H1 (cell line): ENCODE results near the gene OCRL. TPM values are rescaled to one million over a fixed set of nuclear protein-coding genes. Genes with fewer than 3 reads are reported as not detected.

Experiments
- CTCF ChIA-PET: fragments of 300-600 bp; sonication (Branson Sonifier 250); formaldehyde crosslinking; loops from one replicate; lab custom pipeline; 2021; ENCODE audit not compliant: partially characterized antibody; lab: Charles Lee
- POLR2A ChIA-PET: fragments of 300-600 bp; sonication (Branson Sonifier 250); formaldehyde crosslinking; loops from one replicate; lab custom pipeline; 2021; ENCODE audit warnings: inconsistent platforms; ENCODE audit not compliant: partially characterized antibody; lab: Charles Lee
- DNase-seq, 2 experiments: peaks; one replicate each; pipeline versions ENCODE4 v3.0.0 to v3.0.0-alpha.2; 2010 to 2022; ENCODE audit warnings: low spot score in 2 of 2, low read depth in 1 of 2, mixed read lengths in 1 of 2
- FAIRE-seq: peaks from 2 replicates; lab custom pipeline; 2011; peaks lifted over from hg19 to GRCh38; lab: Jason Lieb, UNC
- H2AFZ ChIP-seq: 2 replicates; pipeline ENCODE4 v1.8.1; 2012; ENCODE audit warnings: low read length, inconsistent platforms
- H2AK5ac ChIP-seq: 2 replicates; pipeline ENCODE4 v1.6.1; 2013; ENCODE audit warnings: low read depth, low read length
- H2BK120ac ChIP-seq: replicated peaks from 2 replicates; pipeline ENCODE3; 2013; ENCODE audit warnings: low read depth, low read length, inconsistent platforms
- H2BK12ac ChIP-seq: 2 replicates; pipeline ENCODE4 v1.6.1; 2013; ENCODE audit warnings: low read depth, low read length
- H2BK15ac ChIP-seq: 2 replicates; pipeline ENCODE4 v1.6.1; 2013; ENCODE audit warnings: low read length
- H2BK20ac ChIP-seq: 2 replicates; pipeline ENCODE4 v1.6.1; 2013; ENCODE audit warnings: low read length
- H2BK5ac ChIP-seq: 2 replicates; pipeline ENCODE4 v1.6.1; 2013; ENCODE audit warnings: low read depth, low read length
- H3K14ac ChIP-seq: 2 replicates; pipeline ENCODE4 v1.6.1; 2013; ENCODE audit warnings: inconsistent platforms; ENCODE audit not compliant: insufficient read length
- H3K18ac ChIP-seq: 2 replicates; pipeline ENCODE4 v1.6.1; 2013; ENCODE audit warnings: low read length; ENCODE audit errors: extremely low read depth
- H3K23ac ChIP-seq: 2 replicates; pipeline ENCODE4 v1.6.1; 2013; ENCODE audit warnings: inconsistent platforms; ENCODE audit not compliant: insufficient read length
- H3K23me2 ChIP-seq: 2 replicates; pipeline ENCODE4 v1.6.1; 2013; ENCODE audit warnings: low read depth, low read length
- H3K27ac ChIP-seq: 2 replicates; pipeline ENCODE4 v1.6.1; 2011; ENCODE audit warnings: low read depth, low read length, inconsistent platforms
- H3K27me3 ChIP-seq, 4 experiments: replicated peaks in 1 of 4; 1 replicate in 1 of 4; 2 replicates in 3 of 4; pipeline versions ENCODE4 v1.6.1 to v1.8.1; 2011 to 2013; ENCODE audit warnings: low read length in 3 of 4, mild to moderate bottlenecking in 3 of 4, inconsistent platforms in 2 of 4, mixed read lengths in 2 of 4, moderate library complexity in 1 of 4; ENCODE audit not compliant: control insufficient read depth in 3 of 4, insufficient read depth in 3 of 4; ENCODE audit errors: extremely low read depth in 1 of 4
- H3K36me3 ChIP-seq, 4 experiments: 2 replicates each; pipeline versions ENCODE4 v1.6.1 to v1.8.1; 2011 to 2013; ENCODE audit warnings: mild to moderate bottlenecking in 4 of 4, low read length in 3 of 4, moderate library complexity in 2 of 4, control low read depth in 1 of 4, inconsistent platforms in 1 of 4; ENCODE audit not compliant: insufficient read depth in 4 of 4, control insufficient read depth in 2 of 4
- H3K4ac ChIP-seq: replicated peaks from 2 replicates; pipeline ENCODE3; 2013; ENCODE audit warnings: low read length, low read depth, mixed read lengths, inconsistent platforms; ENCODE audit not compliant: insufficient read length
- H3K4me1 ChIP-seq, 4 experiments: replicated peaks in 1 of 4; 1 replicate in 1 of 4; 2 replicates in 3 of 4; pipeline versions ENCODE4 v1.6.1 to v1.8.1; 2011 to 2013; ENCODE audit warnings: low read length in 3 of 4, inconsistent platforms in 2 of 4, mixed read lengths in 1 of 4; ENCODE audit not compliant: insufficient read depth in 4 of 4, control insufficient read depth in 3 of 4
- H3K4me2 ChIP-seq, 2 experiments: 2 replicates each; pipeline versions ENCODE4 v1.6.1 to v1.8.1; 2011 to 2013; ENCODE audit warnings: low read depth in 2 of 2, low read length in 2 of 2, control low read depth in 1 of 2, inconsistent platforms in 1 of 2, mild to moderate bottlenecking in 1 of 2; ENCODE audit not compliant: insufficient read depth in 1 of 2
- H3K4me3 ChIP-seq, 4 experiments: fragments of 200-600, 300-600 bp in 1 of 4; sonication (generic), shearing (Covaris generic), sonication (Bioruptor Twin) in 1 of 4; 2 replicates each; pipeline versions ENCODE4 v1.5.1 to v1.8.1; 2011 to 2016; ENCODE audit warnings: low read length in 4 of 4, low read depth in 3 of 4, control low read depth in 2 of 4, inconsistent platforms in 2 of 4, mild to moderate bottlenecking in 2 of 4, mixed read lengths in 1 of 4, moderate library complexity in 1 of 4; ENCODE audit not compliant: insufficient read depth in 2 of 4; ENCODE audit errors: extremely low read depth in 1 of 4
- H3K56ac ChIP-seq: replicated peaks from 2 replicates; pipeline ENCODE3; 2013; ENCODE audit warnings: low read depth, mild to moderate bottlenecking, mixed read lengths, low read length, inconsistent platforms; ENCODE audit not compliant: insufficient read length
- H3K79me1 ChIP-seq: 2 replicates; pipeline ENCODE4 v1.6.1; 2013; ENCODE audit warnings: low read depth, low read length, control low read depth
- H3K79me2 ChIP-seq, 2 experiments: 2 replicates each; pipeline versions ENCODE4 v1.6.1 to v1.8.1; 2012 to 2013; ENCODE audit warnings: low read length in 2 of 2, mild to moderate bottlenecking in 2 of 2, inconsistent platforms in 1 of 2; ENCODE audit not compliant: insufficient read depth in 2 of 2, control insufficient read depth in 1 of 2
- H3K9ac ChIP-seq, 4 experiments: replicated peaks in 1 of 4; 1 replicate in 1 of 4; 2 replicates in 3 of 4; pipeline versions ENCODE4 v1.6.1 to v1.8.1; 2011 to 2013; ENCODE audit warnings: low read depth in 3 of 4, low read length in 3 of 4, control low read depth in 2 of 4, mild to moderate bottlenecking in 2 of 4, moderate library complexity in 2 of 4, inconsistent platforms in 1 of 4; ENCODE audit errors: extremely low read depth in 1 of 4
- H3K9me3 ChIP-seq, 2 experiments: 2 replicates each; pipeline versions ENCODE4 v1.6.1 to v1.8.1; 2012 to 2013; ENCODE audit warnings: mild to moderate bottlenecking in 2 of 2, moderate library complexity in 2 of 2, control low read depth in 1 of 2, inconsistent platforms in 1 of 2, low read depth in 1 of 2, low read length in 1 of 2, mixed read lengths in 1 of 2; ENCODE audit not compliant: insufficient read depth in 2 of 2
- H4K20me1 ChIP-seq, 2 experiments: replicated peaks in 1 of 2; 2 replicates each; pipeline versions ENCODE3 to v1.8.1; 2011 to 2013; ENCODE audit warnings: inconsistent platforms in 2 of 2, low read length in 2 of 2, mild to moderate bottlenecking in 1 of 2; ENCODE audit not compliant: insufficient read depth in 2 of 2, control insufficient read depth in 1 of 2
- H4K5ac ChIP-seq: 2 replicates; pipeline ENCODE4 v1.6.1; 2013; ENCODE audit warnings: low read length, low read depth, mixed read lengths, inconsistent platforms; ENCODE audit not compliant: insufficient read length
- H4K8ac ChIP-seq: 2 replicates; pipeline ENCODE4 v1.8.0; 2013; ENCODE audit warnings: mild to moderate bottlenecking, moderate library complexity, low read length, inconsistent platforms; ENCODE audit not compliant: insufficient read depth; ENCODE audit errors: extremely low read depth
- H4K91ac ChIP-seq: replicated peaks from 2 replicates; pipeline ENCODE3; 2013; ENCODE audit warnings: low read length, mixed read lengths, inconsistent platforms; ENCODE audit not compliant: insufficient read length
- ATF2 ChIP-seq: IDR thresholded peaks from 2 replicates; pipeline ENCODE4 v1.6.1; 2012; ENCODE audit warnings: low read length, inconsistent platforms
- GABPA ChIP-seq: IDR thresholded peaks from 2 replicates; pipeline ENCODE4 v1.6.1; 2011; ENCODE audit warnings: mild to moderate bottlenecking, low read length, moderate library complexity, borderline replicate concordance; ENCODE audit not compliant: insufficient read depth
- GTF2F1 ChIP-seq: IDR thresholded peaks from 2 replicates; pipeline ENCODE4 v1.6.1; 2012; ENCODE audit warnings: low read depth, low read length, improper control_type of control experiment, borderline replicate concordance
- HDAC6 ChIP-seq: IDR thresholded peaks from one replicate; pipeline ENCODE4 v1.7.1; 2012; ENCODE audit warnings: low read depth, mild to moderate bottlenecking, inconsistent platforms, low read length, moderate library complexity
- JUND ChIP-seq: IDR thresholded peaks from 2 replicates; pipeline ENCODE4 v1.6.1; 2011; ENCODE audit warnings: mild to moderate bottlenecking, improper control_type of control experiment, low read length
- POU5F1 ChIP-seq: IDR thresholded peaks from 2 replicates; pipeline ENCODE4 v1.6.1; 2011; ENCODE audit warnings: low read depth, mild to moderate bottlenecking, low read length, moderate library complexity
- RFX5 ChIP-seq: IDR thresholded peaks from 2 replicates; pipeline ENCODE4 v1.6.1; 2011; ENCODE audit warnings: low read depth, low read length, improper control_type of control experiment, borderline replicate concordance
- SIN3A ChIP-seq, 2 experiments: IDR thresholded peaks in 1 of 2; conservative IDR thresholded peaks in 1 of 2; 2 replicates each; pipeline ENCODE4 v1.6.1; 2011 to 2012; ENCODE audit warnings: low read length in 2 of 2, improper control_type of control experiment in 1 of 2, low read depth in 1 of 2, mild to moderate bottlenecking in 1 of 2
- SP2 ChIP-seq: IDR thresholded peaks from 2 replicates; pipeline ENCODE4 v1.6.1; 2012; ENCODE audit warnings: mild to moderate bottlenecking, low read length, inconsistent platforms
- TBP ChIP-seq: IDR thresholded peaks from 2 replicates; pipeline ENCODE4 v1.6.1; 2011; ENCODE audit warnings: low read depth, low read length, improper control_type of control experiment
- WGBS, 2 experiments: shearing (Covaris generic) in 1 of 2; methylation state at CpG; one replicate each; pipeline versions ENCODE4 v1.1.6 to v1.1.7; 2013 to 2015; ENCODE audit warnings: low lambda C conversion rate in 2 of 2, mixed read lengths in 2 of 2, inconsistent platforms in 1 of 2, low coverage in 1 of 2, missing lambda C conversion rate in 1 of 2; ENCODE audit not compliant: insufficient replicate concordance in 2 of 2, insufficient coverage in 1 of 2, insufficient read length in 1 of 2; ENCODE audit errors: extremely low coverage in 1 of 2, missing lambda C conversion rate in 1 of 2; 5-methylcytosine and 5-hydroxymethylcytosine counted together
- polyA plus RNA-seq, 7 experiments: library from polyadenylated mRNA; depleted of rRNA in 3 of 7; stranded (reverse) in 5 of 7; unstranded in 2 of 7; fragments of >200 nt in 5 of 7; fragments of 200-250 nt in 2 of 7; gene quantifications; 1 replicate in 5 of 7; 2 replicates in 1 of 7; 4 replicates in 1 of 7; pipeline versions ENCODE4 v1.2.1 to v1.2.3, GENCODE V29; 2011 to 2013; ENCODE audit warnings: missing spikeins in 2 of 7, mixed read lengths in 2 of 7
- total RNA-seq: library from RNA; stranded (reverse); fragmentation: NEBNext Ultra II Directional; extraction: Animal tissue kit (Norgen Biotek cat#: 25700); gene quantifications from 2 replicates; pipeline ENCODE4 v1.2.1, GENCODE V29; 2021

OCRL gene
- total and polyA plus RNA-seq, 2 of the 8 experiments (the other 6 are each of a cell fraction or from before 2014, with no cell fraction given), result 12.7 to 15.1 TPM

- no peak overlapping the region for H2BK12ac ChIP-seq
- no peak overlapping the region for H3K23ac ChIP-seq
- no peak overlapping the region for H3K4ac ChIP-seq
- H3K4me2 ChIP-seq, result no peak overlapping the region
- H2BK120ac ChIP-seq, result no peak overlapping the region
- no peaks in the 10 kb centered on the region for H3K23me2 ChIP-seq
- POLR2A ChIA-PET, result no interaction called here
- no peak overlapping the region for H4K8ac ChIP-seq
- H3K56ac ChIP-seq, result no peak overlapping the region
- H2AK5ac ChIP-seq, result no peak overlapping the region
- no peak overlapping the region for H2AFZ ChIP-seq
- no peaks in the 10 kb centered on the region for H3K9me3 ChIP-seq
- no peaks in the 10 kb centered on the region for H3K79me2 ChIP-seq
- CTCF ChIA-PET, result interaction anchor here (0.6 to 9.0 kb wide), 5 partner anchors 13 to 132 kb away, joined by 3 to 144 read pairs (median 4); partner anchors contain the start of gene APLN
- no peak overlapping the region for H3K18ac ChIP-seq
- H4K20me1 ChIP-seq, result no peaks in the 10 kb centered on the region
- no peak for DNase-seq
- TF ChIP-seq JUND (no peak), GTF2F1 (no peak), SP2 (no peak), RFX5 (no peak), GABPA (no peak), POU5F1 (no peak), SIN3A (conservative IDR thresholded peaks at IDR 0.05 in 1 of 2, IDR thresholded peaks at IDR 0.05 in 1 of 2; ENCODE audit: low read depth in 1 of 2, low read length in 2 of 2) (no peak), HDAC6 (no peak), TBP (no peak), ATF2 (no peak)
- no peak overlapping the region for H3K9ac ChIP-seq
- no peak overlapping the region for H3K14ac ChIP-seq
- no peak overlapping the region for H3K4me3 ChIP-seq
- H2BK5ac ChIP-seq, result no peak overlapping the region
- no peaks in the 10 kb centered on the region for H3K79me1 ChIP-seq
- H3K27ac ChIP-seq, result no peak overlapping the region
- 93% methylated on average over 3 of the region's 3 CpGs; no CpG with 5 or more reads in 1 of the 2 experiments for WGBS, 2 experiments
- H3K4me1 ChIP-seq, result 0 out of 7 replicates have a peak, but pooled peaks cover 0 to 2% (median 0%) of the 10 kb centered on the region in 4 experiments
- H3K36me3 ChIP-seq, result no peaks in the 10 kb centered on the region
- no peak overlapping the region for H2BK15ac ChIP-seq
- H2BK20ac ChIP-seq, result no peak overlapping the region
- FAIRE-seq, result no peak
- no peaks in the 10 kb centered on the region; a peak in 2 of 7 replicates for H3K27me3 ChIP-seq
- H4K5ac ChIP-seq, result no peak overlapping the region
- H4K91ac ChIP-seq, result no peak overlapping the region
Measured at GRCh38 chrX:129641469-129641868, 101.4 kb downstream of the OCRL start.
